H1 (cell line): ENCODE results near the gene PNPLA8.

ENCODE experiments used
- BACH1 ChIP-seq: IDR thresholded peaks from 2 replicates; pipeline ENCODE4 v1.6.1; 2012; ENCODE audit warnings: low read length, improper control_type of control experiment
- POLR2A ChIP-seq, 2 experiments: IDR thresholded peaks; 1 replicate in 1 of 2; 2 replicates in 1 of 2; pipeline ENCODE4 v1.6.1; 2011; ENCODE audit warnings: low read depth in 2 of 2, low read length in 2 of 2, mild to moderate bottlenecking in 2 of 2; ENCODE audit errors: control extremely low read depth in 1 of 2
- RBBP5 ChIP-seq: IDR thresholded peaks from 2 replicates; pipeline ENCODE4 v1.7.1; 2012; ENCODE audit warnings: low read depth, mild to moderate bottlenecking, inconsistent platforms, low read length, moderate library complexity, borderline replicate concordance
- SRF ChIP-seq: IDR thresholded peaks from 2 replicates; pipeline ENCODE4 v1.6.1; 2011; ENCODE audit warnings: mild to moderate bottlenecking, low read depth, low read length, moderate library complexity
- TAF1 ChIP-seq: IDR thresholded peaks from 2 replicates; pipeline ENCODE4 v1.6.1; 2011; ENCODE audit warnings: mild to moderate bottlenecking, low read depth, low read length
- TAF7 ChIP-seq: optimal IDR thresholded peaks from 2 replicates; pipeline ENCODE3; 2011; ENCODE audit warnings: low read depth, mild to moderate bottlenecking, inconsistent platforms, low read length, moderate library complexity, borderline replicate concordance
- YY1 ChIP-seq: IDR thresholded peaks from 2 replicates; pipeline ENCODE4 v1.6.1; 2011; ENCODE audit warnings: low read depth, mild to moderate bottlenecking, low read length
- TF ChIP-seq, protein P1 (sequence below), 3 experiments: IDR thresholded peaks; 1 replicate in 2 of 3; 2 replicates in 1 of 3; pipeline versions ENCODE4 v1.5.1 to v1.6.1; 2011; ENCODE audit warnings: low read length in 3 of 3, mild to moderate bottlenecking in 3 of 3, inconsistent platforms in 2 of 3, low read depth in 1 of 3, moderate library complexity in 1 of 3; ENCODE audit not compliant: insufficient read depth in 1 of 3; ENCODE audit errors: control extremely low read depth in 1 of 3
- TF ChIP-seq, protein P2 (sequence below): IDR thresholded peaks from 2 replicates; pipeline ENCODE4 v1.6.1; 2012; ENCODE audit warnings: low read length, inconsistent platforms

DNA sequence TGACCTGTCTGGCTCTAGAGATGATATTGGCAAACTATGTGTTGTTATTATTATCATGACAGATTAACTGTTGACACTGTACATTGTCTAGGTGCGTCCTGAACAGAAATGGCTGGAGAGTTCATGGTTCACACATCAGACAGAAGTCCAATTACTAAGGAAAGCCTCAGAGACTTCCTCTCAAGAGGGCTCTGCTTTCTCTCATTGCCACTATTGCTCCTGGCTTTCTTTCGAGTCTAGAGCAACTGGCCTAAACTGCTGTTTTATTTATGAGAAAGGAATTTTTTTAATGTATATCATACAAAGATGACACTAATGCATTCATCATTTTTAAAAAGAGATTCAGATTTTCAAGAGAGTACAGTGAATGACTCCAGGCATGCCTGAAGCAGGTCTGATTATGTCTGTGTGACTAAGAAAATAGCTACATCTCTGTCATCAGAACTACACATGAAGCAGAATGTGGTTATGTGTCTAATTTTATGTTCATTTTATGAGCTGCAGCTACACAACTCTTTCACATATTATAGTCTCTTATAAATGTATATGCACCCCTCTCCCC is 100.1 kb downstream of the PNPLA8 start:
- TF ChIP-seq POLR2A (IDR thresholded peaks at IDR 0.05; ENCODE audit: control extremely low read depth in 1 of 2, low read depth in 2 of 2, low read length in 2 of 2), result no peak
- TF ChIP-seq, protein P1, sequence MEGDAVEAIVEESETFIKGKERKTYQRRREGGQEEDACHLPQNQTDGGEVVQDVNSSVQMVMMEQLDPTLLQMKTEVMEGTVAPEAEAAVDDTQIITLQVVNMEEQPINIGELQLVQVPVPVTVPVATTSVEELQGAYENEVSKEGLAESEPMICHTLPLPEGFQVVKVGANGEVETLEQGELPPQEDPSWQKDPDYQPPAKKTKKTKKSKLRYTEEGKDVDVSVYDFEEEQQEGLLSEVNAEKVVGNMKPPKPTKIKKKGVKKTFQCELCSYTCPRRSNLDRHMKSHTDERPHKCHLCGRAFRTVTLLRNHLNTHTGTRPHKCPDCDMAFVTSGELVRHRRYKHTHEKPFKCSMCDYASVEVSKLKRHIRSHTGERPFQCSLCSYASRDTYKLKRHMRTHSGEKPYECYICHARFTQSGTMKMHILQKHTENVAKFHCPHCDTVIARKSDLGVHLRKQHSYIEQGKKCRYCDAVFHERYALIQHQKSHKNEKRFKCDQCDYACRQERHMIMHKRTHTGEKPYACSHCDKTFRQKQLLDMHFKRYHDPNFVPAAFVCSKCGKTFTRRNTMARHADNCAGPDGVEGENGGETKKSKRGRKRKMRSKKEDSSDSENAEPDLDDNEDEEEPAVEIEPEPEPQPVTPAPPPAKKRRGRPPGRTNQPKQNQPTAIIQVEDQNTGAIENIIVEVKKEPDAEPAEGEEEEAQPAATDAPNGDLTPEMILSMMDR (IDR thresholded peaks at IDR 0.05; ENCODE audit: control extremely low read depth in 1 of 3, insufficient read depth in 1 of 3, low read depth in 1 of 3, low read length in 3 of 3), result no peak
- no peak for TF ChIP-seq YY1
- TF ChIP-seq, protein P2, sequence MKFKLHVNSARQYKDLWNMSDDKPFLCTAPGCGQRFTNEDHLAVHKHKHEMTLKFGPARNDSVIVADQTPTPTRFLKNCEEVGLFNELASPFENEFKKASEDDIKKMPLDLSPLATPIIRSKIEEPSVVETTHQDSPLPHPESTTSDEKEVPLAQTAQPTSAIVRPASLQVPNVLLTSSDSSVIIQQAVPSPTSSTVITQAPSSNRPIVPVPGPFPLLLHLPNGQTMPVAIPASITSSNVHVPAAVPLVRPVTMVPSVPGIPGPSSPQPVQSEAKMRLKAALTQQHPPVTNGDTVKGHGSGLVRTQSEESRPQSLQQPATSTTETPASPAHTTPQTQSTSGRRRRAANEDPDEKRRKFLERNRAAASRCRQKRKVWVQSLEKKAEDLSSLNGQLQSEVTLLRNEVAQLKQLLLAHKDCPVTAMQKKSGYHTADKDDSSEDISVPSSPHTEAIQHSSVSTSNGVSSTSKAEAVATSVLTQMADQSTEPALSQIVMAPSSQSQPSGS, result no peak
- TF ChIP-seq TAF1, result no peak
- no peak for TF ChIP-seq RBBP5
- no peak for TF ChIP-seq SRF
- TF ChIP-seq TAF7, result no peak
- no peak for TF ChIP-seq BACH1
